ENCODE data around the gene GSC2.

GRCh38 chr22:19178065-19178656 lies 28.1 kb upstream of the GSC2 start:
- TF ChIP-seq POLR2AphosphoS5 (IDR thresholded peaks at IDR 0.05) = peak in 1 of 3 donors; percentile 23
- TF ChIP-seq CTCF (IDR thresholded peaks at IDR 0.05) = no peak
